ENCODE measurements around the gene LMAN1L.

DNA sequence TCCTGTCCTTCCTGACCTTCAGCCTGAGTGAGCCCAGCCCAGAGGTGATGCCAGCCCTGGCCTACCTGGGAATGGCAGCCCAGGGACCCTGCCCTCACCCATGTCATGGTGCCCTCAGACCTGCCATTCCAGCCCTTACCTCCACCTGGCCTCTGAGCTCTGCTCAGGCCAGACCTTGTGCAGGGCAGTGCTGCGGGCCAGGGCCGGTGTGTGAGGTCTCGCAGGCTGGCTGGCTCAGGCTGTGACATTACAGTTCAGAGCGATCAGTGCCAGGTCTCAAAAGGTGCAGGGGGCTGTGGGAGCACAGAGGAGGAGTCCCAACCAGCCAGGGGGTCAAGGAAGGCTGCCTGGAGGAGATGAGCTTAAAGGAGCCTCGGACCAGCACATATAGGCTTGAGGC is 7.4 kb downstream of the LMAN1L start:
- no peak for TF ChIP-seq SUZ12 (IDR thresholded peaks at IDR 0.05; ENCODE audit: extremely low read depth, insufficient read depth, insufficient read length)
- no peak for TF ChIP-seq ZNF274 (IDR thresholded peaks at IDR 0.05; ENCODE audit: low read depth, low read length)
- no peak for TF ChIP-seq YY1 (IDR thresholded peaks at IDR 0.05; ENCODE audit: insufficient read depth, insufficient read length)

Measured in NT2/D1 (cell line).